COLO668 (cell line): ENCODE data around the gene OPCML.

ENCODE experiments used
- DNase-seq: peaks from one replicate; lab custom pipeline; 2025; ENCODE audit not compliant: unreplicated experiment; lab: John Stamatoyannopoulos, UW

The OPCML gene

GRCh38 chr11:133361689-133361994 is 170.7 kb downstream of the OPCML start:
- DNase-seq, result no peak

DNA sequence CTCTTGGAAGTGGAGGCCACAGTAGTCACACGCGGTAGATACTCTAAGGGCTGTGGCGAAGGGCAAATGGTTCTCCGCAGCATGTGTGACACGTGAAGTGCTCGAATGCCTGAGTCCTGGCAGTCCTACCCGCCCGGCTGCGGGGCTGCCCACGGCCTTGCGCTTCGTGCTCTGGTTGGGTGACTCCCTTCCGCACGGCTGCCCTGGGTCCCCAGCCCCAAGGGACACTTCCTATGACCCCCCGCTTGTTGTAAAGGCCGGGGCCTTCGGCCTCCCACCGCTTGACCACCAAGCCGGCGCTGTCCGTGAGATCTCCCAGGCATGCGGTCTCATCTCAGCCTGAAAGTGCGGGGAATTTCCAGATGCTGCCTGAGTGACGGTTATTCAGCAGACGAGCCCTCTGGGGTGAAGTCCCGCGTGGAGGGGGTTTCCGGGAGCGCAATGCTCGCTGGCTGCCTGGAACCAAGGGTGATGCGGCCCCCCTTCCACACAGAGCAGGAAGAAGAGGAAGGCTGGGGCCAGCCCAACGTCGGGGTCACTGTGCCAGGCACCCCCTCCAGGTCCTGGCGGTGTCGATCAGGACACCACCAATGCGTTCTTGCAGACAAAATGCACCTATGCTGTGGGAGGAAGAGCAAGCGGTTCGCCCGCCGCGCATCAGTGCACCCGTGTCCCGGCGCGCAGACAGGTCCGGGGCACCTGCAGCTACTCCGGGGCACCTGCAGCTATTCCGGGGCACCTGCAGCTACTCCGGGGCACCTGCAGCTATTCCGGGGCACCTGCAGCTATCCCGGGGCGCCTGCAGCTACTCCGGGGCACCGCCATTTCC is 171.2 kb downstream of the OPCML start:
- DNase-seq, result no peak

GRCh38 chr11:133355095-133355494 is 177.2 kb downstream of the OPCML start:
- DNase-seq, result no peak

DNA sequence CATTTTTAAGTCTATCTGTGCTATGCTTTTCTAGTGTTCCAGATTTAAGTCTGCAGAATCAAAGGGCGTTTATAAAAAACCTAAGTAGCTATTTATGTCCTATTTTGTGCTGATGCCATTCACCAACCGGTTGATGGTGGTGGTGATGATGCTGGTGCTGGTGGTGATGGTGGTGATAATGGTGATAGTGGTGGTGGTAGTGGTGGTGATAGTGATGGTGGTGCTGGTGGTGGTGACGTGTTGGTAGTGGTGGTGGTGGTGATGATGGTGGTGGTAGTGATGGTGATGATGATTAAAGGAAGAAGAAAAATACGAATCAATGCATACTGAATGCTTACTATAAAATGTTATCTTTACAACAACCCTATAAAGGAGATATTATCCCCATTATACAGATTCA is 178.2 kb downstream of the OPCML start:
- no peak for DNase-seq

GRCh38 chr11:133350045-133350444 is 182.3 kb downstream of the OPCML start:
- DNase-seq, result no peak

GRCh38 chr11:133347988-133348387 is 184.3 kb downstream of the OPCML start:
- DNase-seq, result no peak

DNA sequence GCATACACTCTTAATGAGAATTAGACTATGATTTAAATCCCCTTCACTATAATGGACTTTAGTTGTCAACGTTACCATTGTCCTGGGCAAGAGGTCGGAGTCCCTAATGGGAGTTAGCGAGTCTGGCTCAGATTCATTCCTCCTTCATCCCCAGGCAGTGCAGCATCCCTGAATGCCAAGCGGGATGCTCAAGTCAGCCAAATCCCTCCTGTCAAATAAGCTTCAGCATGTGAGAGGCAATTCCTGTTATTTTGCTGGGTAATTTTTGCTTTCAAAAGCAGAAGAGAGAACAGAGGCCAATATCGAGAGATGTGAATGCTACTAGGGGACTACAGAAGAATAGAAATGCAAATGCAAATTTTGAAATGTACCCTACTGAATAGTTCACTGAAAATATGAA is 186.2 kb downstream of the OPCML start:
- DNase-seq, result no peak

GRCh38 chr11:133343951-133344350 is 188.3 kb downstream of the OPCML start:
- peak; percentile 11 for DNase-seq

DNA sequence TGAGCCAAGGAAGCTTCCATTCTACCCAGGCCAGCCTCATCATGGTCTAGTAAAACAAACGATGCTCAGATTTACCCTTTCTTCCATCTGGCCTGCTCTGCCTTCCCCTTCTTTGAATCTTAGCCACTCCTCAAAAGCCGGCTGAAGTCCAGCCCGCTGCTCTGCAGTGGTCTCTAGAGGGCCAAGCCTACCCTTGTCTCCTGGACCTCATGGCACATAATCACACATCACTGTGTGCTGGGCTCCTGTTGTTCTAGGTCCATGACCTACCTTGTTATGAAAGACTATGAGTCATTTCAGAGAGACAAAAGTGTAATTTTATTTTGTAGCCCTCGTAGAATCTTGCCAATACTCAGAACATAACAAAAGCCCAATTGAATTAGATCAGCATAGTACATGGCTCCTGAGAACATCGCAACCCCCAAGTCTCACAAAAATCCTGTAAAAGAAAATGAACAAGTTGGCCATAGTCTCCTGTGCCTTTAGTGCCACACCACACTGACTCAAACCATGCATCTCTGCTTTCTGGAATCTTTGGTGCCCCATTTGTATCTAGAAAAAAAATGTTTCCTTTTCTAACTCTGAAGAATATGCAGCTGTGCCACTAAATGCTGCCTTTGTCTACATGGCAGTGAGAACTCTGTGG is 192.7 kb downstream of the OPCML start:
- no peak for DNase-seq

DNA sequence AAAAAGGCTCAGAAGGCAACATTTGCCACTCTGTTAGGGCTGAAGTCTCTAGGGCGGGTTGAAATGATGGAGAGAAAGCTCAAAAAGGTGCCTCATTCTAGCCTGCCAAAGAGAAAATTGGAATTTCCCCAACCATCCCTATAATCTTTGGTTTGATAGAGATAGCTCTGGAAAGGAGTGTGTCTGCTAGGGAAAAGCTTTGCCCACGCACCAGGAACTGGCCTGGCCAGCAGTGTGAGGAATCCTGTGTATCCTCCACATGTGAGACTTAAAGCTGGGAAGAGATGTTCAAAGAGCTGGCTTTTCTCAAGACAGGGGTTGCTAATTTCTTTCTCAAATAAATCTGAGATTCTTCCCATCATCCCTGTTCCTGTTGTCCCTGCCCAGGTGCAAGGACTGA is 193.7 kb downstream of the OPCML start:
- DNase-seq, result no peak

GRCh38 chr11:133337951-133338418 is 194.3 kb downstream of the OPCML start:
- DNase-seq, result no peak

GRCh38 chr11:133337193-133337592 is 195.1 kb downstream of the OPCML start:
- DNase-seq, result no peak

DNA sequence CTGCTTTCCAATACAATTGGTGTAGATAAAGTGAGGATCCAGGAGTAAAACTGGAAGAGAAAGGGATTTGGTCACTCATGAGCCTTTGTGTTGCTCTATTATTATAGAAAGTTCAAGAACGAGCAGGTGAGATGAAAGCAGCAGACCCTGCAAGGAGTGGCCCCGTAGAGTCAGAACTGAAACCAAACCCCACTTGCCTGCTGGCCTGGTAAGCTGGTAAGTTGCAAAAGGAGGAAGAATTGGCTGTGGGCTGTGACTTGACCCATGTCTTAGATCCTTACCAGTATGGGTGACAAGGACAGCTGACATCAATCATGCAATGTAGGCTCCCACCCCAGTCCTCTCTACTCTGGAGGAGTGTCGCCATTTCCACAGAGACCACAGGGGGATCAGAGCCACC is 201.3 kb downstream of the OPCML start:
- no peak for DNase-seq

- DNase-seq, result no peak
Measured at GRCh38 chr11:133326849-133327248, 205.5 kb downstream of the OPCML start.

DNA sequence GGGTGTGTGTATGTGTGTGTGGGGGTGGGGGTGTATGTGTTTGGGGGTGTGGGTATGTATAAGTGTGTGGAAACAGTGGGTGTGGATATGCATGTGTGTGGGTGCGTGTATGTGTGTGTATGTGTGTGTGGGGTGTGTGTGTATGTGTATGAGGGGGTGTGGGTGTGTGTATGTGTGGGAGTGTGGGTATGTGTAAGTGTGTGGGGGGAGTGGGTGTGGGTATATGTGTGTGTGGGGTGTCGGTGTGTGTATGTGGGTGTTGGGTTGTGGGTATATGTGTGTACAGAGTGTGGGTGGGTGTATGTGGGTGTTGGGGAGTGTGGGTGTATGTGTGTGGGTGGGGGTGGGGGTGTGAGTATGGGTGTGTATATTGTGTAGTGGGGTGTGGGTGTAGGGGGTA is 206.0 kb downstream of the OPCML start:
- DNase-seq, result no peak

- DNase-seq, result no peak
Measured at GRCh38 chr11:133325711-133326110, 206.6 kb downstream of the OPCML start.

DNA sequence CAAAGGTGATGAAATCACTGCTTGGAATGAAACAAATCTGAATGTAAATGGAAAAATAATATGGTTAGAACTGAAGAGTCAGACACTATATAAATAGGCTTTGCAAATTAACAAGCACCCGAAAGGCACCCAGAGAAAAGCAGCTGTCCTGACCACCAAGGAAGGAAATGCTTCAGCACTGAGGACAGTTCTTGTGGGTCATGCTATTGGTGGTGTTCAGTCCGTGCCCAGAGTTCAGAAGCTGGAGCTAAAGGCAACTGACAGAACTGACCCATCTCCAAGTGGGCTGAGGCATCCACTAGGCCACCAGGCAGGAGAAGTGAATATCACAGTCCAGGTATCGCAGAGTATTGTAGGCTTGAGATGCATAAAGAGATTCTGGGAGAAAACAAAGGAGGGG is 208.9 kb downstream of the OPCML start:
- DNase-seq, result no peak

DNA sequence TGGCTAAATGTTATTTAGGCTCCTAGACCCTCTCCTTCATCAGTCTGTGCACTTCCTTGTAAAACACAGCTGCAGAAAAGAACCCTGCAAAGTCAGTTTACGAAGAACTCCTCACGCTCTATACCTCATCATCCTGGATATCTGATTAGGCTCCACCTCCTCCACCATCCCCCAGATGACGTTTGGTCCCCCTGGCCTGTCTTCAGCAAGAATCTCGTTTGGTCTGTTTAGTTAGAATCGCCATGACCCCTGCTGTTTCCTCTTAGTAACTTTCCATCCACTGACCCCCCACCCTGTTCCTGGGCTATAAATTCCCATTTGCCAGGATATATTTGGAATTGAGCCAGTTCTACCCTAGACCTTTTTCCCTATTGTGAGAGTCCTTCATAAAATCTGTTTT is 214.1 kb downstream of the OPCML start:
- no peak for DNase-seq

DNA sequence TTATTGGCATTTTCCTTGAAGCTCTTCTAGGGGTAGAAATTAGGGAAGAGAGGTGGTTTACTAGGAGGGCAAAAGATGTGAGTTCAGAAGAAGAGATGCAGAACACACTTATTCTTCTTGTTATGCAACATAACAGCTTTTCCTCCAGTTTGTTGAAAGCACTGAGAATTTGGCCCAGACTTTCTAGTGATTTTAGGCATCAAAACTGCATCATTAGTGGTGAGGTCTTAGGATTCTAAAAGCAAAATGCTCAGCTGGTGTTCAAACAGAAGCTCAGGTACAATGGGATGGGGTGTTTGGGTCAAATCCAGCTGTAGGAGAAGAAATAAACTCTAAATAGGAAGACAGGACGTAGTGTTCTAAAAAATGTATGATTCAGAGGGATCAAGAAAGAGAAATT is 221.1 kb downstream of the OPCML start:
- DNase-seq, result no peak

DNA sequence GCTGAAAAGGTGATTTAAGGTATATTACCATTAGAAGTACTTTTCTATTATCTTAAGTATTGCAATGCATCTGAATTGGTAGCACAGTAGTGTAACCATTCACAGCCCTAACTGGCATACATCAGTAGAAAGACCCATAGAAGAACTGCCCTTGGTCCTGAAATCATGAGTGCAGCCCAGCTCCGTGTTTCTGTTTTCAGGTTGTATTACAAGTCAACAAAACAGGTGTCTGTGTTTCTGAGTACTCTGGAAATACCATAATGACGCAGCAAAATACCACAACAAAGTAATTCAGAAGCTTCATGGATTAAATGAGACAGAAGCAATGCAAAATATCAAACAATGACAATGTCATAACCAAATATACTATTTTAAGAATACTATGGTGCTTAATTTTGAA is 226.3 kb downstream of the OPCML start:
- DNase-seq, result no peak

DNA sequence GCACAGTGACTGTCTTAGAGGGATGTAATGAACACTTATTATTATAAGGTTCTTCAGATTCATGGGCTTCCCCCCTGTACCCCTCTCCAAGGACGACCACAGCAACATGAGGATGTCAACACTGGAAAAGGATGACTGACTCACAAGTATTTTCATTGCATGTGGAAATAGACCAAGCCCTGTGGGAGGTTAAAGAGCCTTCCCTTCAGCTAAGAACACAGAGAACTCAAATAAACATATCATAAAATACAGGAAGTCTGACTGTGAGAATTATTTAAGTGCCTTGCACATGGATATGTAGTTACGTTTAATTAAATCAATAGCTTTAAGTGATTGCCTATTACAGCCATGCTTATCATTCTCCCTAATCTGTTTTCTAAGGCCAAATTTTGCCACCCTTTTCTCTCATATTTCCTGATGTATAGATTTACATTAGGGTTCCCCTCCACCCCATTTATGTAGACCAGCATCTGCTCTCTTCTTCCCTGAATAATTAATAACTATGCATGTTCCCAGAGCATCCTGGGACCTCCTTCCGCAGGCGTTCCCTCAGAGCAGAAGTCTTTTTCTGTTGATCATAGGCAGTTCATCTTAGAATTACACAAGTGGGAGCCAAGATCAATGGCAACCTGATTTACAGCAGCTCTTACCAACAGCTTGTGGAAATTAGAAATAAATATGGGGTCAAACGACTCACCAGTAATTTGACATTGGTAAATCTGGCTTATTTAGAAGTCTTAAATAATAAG is 226.9 kb downstream of the OPCML start:
- DNase-seq, result no peak

DNA sequence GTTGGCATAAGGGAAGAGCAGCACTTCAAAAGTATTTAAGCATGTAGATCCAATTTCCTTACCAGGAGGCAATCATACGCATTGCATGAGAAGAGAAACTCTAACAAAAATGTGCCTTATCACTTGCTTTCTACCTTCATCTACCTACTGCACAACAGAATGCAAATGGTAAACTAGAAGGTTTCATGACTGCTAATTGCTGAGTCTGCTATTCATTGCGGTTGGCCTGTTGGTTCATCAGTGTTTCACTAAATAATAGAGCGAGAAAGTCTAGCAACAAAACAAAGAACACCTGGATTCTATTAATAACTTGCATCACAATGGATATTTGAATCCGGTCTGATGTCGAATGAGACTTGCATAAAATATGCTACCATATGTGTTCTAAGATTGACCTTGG is 229.0 kb downstream of the OPCML start:
- no peak for DNase-seq
